ENCODE data around the gene PDK3.

DNA sequence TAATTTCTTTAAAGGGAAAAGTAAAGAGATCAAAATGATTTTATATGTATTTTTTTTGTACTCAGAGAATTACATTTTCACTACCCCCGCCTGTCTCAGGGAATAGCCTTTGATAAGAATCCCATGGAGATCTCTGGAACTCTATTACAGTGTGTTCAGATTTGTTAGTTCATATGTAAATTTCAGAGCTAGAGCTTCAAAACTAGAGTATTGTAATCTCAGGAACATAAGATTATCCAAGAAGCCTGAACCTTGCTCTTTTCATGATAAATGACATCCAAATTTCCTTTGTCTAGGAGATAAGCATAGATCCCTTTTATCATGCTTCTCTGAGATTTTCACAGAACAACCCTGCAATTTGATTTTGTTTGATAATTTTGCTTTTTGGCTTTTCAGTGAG lies 82.9 kb downstream of the PDK3 start:
- TF ChIP-seq, protein P1, sequence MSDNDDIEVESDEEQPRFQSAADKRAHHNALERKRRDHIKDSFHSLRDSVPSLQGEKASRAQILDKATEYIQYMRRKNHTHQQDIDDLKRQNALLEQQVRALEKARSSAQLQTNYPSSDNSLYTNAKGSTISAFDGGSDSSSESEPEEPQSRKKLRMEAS (IDR thresholded peaks at IDR 0.05): no peak
- no peak for TF ChIP-seq EGR1 (IDR thresholded peaks at IDR 0.05; ENCODE audit: low read depth)
- TF ChIP-seq, protein P2, sequence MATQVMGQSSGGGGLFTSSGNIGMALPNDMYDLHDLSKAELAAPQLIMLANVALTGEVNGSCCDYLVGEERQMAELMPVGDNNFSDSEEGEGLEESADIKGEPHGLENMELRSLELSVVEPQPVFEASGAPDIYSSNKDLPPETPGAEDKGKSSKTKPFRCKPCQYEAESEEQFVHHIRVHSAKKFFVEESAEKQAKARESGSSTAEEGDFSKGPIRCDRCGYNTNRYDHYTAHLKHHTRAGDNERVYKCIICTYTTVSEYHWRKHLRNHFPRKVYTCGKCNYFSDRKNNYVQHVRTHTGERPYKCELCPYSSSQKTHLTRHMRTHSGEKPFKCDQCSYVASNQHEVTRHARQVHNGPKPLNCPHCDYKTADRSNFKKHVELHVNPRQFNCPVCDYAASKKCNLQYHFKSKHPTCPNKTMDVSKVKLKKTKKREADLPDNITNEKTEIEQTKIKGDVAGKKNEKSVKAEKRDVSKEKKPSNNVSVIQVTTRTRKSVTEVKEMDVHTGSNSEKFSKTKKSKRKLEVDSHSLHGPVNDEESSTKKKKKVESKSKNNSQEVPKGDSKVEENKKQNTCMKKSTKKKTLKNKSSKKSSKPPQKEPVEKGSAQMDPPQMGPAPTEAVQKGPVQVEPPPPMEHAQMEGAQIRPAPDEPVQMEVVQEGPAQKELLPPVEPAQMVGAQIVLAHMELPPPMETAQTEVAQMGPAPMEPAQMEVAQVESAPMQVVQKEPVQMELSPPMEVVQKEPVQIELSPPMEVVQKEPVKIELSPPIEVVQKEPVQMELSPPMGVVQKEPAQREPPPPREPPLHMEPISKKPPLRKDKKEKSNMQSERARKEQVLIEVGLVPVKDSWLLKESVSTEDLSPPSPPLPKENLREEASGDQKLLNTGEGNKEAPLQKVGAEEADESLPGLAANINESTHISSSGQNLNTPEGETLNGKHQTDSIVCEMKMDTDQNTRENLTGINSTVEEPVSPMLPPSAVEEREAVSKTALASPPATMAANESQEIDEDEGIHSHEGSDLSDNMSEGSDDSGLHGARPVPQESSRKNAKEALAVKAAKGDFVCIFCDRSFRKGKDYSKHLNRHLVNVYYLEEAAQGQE (IDR thresholded peaks at IDR 0.05; ENCODE audit: low read depth): no peak
- TF ChIP-seq POLR2A (IDR thresholded peaks at IDR 0.05; ENCODE audit: borderline replicate concordance, extremely low read depth, insufficient read depth, insufficient read length): no peak
- TF ChIP-seq CTCF (IDR thresholded peaks at IDR 0.05 in 2 of 3, conservative IDR thresholded peaks at IDR 0.05 in 1 of 3; ENCODE audit: borderline replicate concordance in 1 of 3, insufficient read depth in 1 of 3, low read depth in 2 of 3, low read length in 2 of 3): no peak
- TF ChIP-seq JUND (IDR thresholded peaks at IDR 0.05): no peak
- no peak for TF ChIP-seq ZFX (IDR thresholded peaks at IDR 0.05)
- TF ChIP-seq EZH2phosphoT487 (IDR thresholded peaks at IDR 0.05; ENCODE audit: borderline replicate concordance): no peak
- no peak for TF ChIP-seq SIN3A (IDR thresholded peaks at IDR 0.05; ENCODE audit: low read depth)
- no peak for TF ChIP-seq FOSL1 (IDR thresholded peaks at IDR 0.05; ENCODE audit: low read depth)
- no peak for TF ChIP-seq EZH2 (IDR thresholded peaks at IDR 0.05)
- TF ChIP-seq, protein P3, sequence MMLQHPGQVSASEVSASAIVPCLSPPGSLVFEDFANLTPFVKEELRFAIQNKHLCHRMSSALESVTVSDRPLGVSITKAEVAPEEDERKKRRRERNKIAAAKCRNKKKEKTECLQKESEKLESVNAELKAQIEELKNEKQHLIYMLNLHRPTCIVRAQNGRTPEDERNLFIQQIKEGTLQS (IDR thresholded peaks at IDR 0.05): no peak

Data from HCT116 (cell line).